HG02623 (cell line): Measurements from ENCODE around the gene TBC1D20.

Experiments
- ATAC-seq: cut with Tn5 transposase; IDR thresholded peaks from one replicate; pipeline ENCODE4 v1.9.1; 2021; ENCODE audit warnings: moderate library complexity; ENCODE audit not compliant: unreplicated experiment

The TBC1D20 gene

DNA sequence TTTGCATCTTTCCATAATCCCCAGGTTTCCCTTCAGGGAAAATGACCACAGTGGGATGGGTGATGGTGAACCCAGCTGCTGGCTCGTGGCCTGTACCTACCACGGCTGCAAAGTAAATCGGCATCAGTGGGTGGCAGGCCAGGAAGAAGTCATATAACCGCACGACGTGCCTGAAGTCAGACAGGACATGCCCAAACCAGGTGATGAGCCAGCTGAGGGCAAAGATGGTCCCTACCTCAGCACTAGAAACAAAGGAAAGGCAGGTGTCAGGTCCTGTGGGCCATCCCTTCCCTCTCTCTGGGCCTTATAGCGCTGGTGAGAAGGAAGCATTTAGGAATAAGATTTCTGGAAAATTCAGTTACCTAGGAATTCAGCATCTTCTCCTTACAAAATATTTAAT lies 22.2 kb downstream of the TBC1D20 start:
- no peak for ATAC-seq

DNA sequence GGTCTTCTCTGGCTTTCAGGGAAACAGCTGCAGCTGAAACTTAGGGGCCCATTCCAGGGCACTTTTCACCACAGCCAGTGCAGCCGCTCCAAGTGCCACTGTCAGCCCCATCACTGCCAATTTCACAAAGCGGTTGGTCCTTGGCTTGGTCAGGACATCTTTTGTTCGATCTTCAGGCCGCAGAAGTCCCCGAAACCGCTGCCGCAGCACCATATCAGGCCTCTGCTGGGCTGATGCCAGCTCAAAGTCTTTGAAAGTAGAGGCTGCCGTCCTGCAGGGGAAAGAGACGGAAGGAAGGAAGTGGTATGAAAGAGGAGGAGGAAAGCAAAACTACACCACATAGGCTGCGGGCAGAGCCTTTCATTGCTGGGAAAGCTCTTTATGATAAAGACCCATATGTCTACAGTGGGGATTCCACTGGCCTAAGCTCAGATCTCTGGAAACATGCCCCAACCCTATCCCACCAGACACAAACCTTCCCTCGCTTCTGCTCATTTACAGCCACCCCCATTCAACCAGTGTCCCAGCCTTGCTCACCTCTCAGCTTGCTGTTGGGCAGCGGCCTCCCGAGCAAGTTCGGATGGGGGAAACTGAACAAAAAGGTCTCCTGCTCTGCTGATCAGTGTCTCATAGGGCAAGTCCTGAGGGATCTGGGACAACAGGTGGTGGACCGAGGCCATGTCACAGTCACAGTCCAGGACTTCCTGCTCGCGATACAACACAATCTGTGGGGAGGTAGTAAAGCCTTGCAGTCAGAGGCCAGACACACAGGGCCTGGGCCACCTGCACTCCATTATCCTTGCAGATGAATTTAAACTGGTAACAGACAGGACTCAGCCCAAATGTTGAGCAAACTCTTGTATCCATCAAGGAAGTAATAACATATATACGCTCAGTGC lies 23.5 kb downstream of the TBC1D20 start:
- ATAC-seq: no peak

DNA sequence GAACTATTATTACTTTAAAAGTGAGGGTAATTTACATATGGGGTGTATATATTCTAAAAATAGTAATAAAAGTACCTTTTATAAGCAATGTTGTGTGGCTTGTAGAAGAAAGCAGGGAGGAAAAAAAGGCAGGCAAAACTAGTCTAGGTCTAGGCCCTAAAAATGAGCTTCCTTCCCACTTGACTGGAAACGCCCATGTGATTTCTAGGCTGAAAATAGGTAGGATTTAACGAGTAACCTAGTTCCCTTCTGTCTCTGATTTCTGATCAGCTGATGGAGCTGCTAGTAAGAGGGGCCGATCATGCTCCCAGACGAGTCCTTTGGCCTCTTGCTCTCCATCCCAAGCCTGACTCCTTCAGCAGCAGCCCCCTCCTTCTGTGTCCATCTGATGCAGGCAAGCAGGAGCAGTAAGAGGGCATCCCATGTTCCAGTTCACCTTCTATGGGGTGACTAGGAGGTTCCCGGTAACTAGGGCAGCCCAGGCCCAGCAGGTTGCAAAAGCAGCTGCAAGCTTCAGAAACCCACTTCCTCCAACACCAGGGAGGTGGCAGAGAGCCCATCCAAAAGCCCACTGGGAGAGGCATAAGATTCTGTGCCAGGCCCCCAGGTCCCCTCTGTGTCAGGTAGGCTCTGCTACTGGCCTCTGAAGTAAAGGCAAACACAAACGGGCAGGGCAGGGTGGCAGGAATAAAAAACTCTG lies 24.4 kb downstream of the TBC1D20 start:
- ATAC-seq: no peak

DNA sequence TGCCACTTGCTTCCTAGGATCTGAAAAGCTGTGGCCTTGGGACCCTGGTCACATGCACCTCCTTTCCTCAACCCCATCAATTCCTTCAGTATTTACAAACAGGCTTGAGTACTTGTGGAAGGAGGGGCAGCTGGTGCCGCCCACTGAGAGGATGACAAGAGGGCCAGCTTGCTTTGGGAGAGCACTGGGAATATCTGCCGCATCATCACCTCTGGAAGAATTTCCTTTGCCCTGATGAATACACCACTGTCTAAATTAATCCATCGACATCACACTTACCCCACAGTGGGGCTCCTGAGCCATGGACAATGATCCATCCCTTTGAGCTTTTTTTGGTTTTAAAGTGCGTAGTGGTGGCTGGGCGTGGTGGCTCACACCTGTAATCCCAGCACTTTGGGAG lies 25.9 kb downstream of the TBC1D20 start:
- no peak for ATAC-seq

DNA sequence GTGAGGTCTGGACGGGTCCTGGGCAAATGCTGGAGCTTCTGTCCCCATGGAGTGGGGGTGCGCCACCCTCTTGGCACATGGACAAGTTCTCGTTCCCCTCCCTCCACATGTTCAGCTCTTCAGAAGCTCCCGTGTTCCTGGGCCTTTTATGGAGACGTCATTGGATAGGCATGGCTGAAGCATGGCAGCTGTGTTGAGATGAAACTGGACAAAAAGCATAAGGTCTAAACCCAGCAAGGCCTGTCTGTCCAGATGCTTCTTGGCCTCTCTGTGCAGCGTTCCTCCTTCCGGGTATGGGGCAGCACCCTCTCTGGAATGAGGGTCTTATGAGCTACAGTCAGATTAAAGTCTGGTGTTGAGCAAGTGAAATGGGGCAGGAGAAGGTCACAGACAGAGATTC lies 26.8 kb downstream of the TBC1D20 start:
- no peak for ATAC-seq

DNA sequence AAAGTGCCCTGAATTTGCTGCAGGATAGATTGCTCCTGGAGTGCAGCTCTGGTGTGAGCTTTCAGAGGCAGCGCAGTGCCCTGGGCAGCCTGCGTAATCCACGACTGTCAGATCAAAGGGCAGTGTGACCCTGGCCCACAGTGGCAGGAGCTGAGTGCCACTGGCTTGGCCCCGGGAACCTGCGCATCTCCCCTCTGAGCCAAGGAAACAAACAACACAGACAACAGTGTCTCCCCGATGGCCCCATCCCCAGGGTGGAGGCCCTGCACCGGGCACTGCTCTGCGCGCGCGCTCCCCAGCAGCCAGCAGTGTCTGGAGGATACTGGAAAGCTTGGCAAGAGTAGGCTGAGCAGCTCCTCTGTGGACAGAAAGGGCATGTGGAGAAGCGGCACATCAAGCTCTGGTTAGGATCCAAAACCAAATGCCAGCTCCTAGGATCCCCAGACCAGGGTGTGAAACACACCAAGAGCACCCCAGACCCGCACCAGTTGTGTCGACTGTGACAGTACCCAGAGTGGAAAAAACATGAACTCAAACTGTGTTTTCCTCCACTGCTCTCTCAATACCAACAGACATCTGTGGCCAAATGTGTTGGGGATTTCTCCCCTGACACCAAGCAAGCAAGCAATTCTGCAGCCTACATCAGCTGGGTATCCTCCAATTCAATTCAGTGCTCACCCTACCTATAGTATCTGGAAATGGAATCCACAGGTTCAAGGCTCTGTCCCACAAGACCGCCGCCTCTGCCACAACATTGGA lies 27.5 kb downstream of the TBC1D20 start:
- ATAC-seq: no peak

DNA sequence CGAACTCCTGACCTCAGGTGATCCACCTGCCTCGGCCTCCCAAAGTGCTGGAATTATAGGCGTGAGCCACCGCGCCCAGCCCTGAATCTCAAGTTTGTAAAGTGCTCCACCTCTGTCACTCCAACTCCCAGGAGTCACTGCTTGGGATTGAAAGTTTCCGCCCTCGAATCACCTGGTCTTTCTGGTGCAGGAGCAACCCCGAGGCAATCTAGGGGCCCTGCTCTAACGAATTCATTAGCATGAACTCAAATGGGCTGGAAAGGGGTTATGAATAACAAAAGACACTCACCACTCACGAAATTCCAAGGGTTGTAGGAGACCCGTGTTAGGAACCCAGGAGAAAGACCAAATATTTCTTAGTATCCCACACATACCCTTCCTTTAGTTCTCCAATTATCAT lies 28.1 kb downstream of the TBC1D20 start:
- no peak for ATAC-seq

DNA sequence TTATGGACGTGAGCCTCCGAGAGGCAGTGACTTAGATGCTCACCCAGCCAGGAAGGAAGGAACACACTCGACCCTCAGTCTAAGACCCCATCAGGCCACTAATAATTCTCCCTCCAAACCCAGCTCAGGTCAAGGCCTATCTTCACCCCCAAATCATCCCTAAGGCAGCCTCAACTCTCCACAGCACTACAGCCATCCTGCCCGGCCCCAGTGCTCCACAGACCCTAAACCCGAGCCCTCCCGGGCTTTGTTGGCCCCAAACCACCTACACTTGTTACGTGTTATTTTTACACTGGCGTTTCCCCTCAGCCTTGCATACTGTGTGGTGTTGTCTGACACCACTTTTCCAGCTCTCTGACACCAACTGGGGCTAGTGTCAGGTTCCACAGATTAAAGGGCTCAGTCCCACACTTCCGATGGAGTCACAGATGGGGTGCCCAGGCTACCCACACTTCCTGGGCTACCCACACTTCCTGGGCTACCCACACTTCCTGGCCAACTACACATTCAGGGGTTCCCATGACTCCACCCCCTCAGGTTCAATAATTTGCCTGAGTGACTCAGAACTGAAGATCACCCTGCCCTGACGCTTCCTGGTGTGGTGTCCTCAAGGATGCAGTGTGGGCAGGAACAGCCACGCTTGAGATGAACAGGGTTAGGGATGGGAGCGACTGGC lies 28.9 kb downstream of the TBC1D20 start:
- ATAC-seq: peak; percentile 82

DNA sequence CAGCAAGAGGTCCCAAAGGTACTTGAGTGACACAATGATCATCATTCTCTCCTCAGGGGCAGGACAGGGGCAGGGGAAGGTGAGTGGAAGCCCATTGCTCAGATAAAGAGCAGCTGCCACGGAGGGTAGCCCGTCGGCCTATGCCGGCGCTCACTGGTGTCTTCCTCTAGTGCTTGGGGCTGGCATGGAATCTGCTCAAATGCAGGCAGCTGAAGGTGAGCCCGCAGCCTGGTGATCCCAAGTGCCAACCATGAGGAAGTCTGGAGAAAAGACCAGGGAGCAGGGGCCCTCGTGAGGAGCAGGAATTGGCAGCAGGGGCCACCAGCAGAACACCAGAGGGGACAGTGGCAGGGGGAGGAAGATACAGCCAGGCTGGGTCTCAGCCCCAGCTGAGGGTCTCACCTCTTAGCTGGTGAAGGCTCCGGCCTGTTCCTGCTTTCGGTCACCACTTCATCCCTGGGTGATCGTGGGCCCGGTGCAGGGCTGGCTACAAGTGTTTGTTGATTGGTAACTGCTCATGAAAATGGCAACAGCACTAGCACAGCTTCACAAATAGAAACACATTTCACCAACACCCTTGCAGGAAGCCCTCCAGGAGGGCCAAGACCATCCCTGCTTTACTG lies 29.5 kb downstream of the TBC1D20 start:
- no peak for ATAC-seq

DNA sequence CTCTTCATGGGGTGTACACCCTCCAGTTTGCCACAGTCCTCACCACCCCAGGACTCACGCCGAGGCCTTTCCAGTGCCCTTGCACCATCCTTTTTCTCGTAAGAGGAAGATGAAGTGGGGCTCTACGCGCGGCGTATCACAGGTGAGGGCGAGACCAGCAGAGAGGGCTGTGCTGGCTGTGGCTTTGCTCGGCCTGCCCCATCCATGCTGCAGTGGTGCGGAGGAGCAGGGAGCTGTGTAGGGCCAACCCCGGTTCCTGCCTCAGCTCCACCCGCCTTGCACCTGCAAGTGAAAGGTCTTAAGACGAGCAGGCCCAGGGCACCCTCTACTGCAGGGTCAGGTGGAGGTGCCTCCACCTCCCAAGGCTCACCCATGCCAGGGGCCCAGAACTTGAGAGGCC lies 30.1 kb downstream of the TBC1D20 start:
- ATAC-seq: no peak

DNA sequence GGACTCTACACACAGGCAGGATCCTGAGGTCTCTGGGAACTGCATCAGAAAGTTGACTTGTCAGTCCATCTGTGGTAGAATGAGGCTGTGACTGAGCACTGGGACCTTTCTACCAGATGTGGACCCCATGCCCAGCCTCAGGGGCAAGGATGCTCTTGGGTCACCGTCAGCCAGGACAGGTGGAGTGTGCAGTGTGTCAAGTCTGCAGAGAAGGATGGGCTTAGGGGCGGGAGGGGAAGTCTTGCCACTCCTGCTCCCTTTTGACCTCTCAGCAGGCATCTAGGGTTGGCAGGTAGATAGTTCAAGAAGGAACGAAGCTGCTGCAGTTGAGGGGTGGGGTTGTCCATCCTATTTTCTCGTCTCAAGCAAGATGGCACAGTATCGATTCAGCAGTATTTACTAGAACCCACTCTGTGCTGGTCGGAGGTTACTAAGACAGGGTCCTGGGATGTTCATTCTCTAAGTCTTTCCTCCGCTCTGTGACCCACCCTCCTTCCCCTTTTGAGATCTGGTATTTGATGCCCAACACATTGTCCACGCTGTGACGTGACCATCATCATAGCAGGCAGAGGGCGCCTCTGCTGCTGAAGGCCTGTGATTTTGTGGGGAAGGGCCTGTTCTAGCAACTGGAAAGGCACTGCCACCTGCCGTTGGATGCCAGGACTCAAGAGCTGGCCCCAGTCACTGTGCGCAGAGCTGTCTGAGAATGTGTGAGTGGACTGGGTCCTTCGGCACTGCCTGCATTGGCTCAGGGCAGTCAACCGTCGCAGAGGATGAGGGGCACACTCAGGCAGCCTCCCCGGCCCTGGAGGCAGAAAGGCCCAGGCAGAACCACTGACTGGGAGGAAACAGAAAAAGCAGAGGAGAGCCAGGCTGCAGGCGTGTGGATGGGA lies 31.1 kb downstream of the TBC1D20 start:
- ATAC-seq: no peak

DNA sequence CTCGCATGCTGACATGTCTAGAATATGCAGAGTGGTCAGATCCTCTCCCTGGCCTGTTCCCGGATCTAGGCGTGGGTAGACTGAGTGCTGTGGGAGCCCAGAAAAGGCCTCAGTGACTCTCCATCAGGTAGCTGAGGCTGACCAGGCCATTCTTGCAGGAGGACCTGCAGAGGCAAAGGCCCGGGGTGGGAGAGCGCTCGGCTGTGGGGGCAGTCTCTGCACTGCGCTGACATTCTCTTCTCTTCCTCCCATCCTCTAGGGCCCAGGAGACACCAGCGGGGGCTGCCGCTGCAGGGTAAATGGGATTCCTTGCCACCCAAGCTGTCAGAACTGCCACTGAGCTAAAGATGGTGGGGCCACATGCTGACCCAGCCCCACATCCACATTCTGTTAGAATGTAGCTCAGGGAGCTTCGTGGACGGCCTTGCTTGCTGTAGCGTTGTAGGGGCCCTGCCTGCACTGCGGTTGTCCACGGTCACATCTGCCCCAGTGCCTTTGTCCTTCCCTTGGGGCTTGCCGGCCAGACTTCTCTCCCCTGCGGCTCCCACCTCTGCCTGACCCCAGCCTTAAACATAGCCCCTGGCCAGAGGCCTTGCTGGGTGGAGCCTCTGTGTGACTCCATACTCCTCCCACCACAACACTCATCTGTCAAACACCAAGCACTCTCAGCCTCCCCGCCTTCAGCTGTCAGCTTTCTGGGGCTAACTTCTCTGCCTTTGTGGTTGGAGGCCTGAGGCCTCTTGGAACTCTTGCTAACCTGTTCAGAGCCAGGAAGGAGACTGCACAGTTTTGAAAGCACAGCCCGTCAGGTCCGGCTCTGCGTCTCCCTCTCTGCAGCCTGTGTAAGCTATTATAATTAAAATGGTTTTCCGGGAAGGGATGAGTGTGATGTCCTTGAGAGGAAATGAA lies 32.0 kb downstream of the TBC1D20 start:
- ATAC-seq: no peak

DNA sequence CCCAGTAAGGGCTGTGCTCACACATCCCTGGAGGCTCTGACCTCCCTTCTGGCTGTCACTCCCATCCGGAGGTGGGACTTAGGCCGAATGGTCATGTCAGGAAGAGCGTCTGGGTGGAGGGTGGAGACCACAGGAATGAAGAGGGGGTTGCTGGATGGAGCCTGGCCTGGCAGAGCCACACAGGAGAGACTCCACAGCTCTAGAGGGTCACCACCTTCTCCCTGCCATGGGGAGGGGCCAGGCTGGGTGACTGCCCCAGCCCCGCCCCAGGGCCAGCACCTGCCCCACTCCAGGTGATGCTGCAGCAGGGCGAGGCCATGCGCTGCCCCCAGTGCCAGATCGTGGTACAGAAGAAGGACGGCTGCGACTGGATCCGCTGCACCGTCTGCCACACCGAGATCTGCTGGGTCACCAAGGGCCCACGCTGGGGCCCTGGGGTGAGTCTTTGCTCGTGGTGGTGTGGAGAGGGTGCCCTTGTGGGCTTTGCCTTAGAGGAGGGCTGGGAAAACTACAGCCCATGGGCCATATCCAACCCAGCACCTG lies 33.6 kb downstream of the TBC1D20 start:
- ATAC-seq: no peak

DNA sequence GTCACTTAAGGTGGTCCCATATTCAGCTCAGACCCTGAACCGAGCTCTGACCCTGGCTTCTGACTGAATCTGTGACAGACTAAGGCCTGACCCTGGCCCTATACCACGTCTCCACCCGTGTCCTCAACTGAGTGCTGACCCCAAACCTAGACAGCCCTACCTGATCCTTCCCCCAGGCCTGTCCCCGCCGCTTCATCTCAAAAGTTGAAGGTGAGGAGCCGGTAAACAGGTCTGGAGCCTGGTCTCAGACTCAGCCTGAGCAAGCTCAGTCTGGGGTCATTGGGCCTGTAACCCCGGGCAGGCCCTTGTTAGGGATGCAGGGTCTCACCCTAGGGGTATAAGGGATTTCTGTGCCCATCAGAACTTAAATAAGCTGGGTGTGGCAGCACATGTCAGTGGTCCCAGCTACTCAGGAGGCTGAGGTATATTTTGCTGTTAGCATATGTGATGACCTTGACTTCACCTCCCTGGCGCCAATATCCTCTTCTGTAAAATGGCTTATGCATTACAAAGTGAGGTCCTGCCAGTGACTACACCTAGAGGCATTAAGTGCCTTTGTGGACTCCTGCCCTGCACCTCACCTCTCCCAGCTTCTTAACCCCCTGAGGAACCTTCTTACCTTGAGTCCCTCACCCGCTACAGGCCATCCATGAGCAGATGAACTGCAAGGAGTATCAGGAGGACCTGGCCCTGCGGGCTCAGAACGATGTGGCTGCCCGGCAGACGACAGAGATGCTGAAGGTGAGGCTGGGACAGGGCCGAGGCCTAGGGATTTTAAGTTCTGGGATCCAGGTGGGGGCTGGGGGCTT lies 34.3 kb downstream of the TBC1D20 start:
- no peak for ATAC-seq

DNA sequence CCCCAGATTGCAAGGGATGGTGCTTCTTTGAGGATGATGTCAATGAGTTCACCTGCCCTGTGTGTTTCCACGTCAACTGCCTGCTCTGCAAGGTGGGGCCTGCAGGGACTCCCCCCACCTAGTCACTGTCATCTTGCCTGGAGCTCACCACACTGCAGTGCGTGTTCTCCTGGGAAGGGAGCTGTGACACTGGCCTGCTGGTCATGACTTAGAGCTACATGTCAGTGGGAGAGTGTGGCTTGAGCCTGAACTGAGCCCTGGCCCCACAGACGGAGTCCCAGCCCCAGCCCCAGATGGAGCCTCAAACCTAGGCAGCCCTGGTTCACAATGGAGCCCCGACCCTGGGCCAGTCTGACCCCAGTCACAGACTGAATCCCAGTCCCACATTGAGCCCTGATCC lies 34.9 kb downstream of the TBC1D20 start:
- ATAC-seq: no peak

DNA sequence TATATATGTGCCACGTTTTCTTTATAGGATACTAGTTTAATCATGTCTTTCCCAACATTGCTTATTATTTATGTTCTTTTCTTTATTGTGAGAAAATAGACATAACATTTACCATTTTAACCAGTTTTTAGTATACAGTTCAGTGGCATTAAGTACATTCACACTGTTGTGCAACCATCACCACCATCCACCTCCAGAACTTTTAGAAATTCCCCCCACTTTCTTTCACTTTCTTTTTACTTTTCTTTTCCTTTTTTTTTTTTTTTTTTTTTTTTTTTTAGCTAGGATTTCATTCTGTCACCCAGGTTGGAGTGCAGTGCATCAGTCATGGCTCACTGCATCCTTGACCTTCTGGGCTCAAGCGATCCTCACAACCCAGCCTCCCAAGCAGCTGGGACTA lies 35.8 kb downstream of the TBC1D20 start:
- no peak for ATAC-seq

DNA sequence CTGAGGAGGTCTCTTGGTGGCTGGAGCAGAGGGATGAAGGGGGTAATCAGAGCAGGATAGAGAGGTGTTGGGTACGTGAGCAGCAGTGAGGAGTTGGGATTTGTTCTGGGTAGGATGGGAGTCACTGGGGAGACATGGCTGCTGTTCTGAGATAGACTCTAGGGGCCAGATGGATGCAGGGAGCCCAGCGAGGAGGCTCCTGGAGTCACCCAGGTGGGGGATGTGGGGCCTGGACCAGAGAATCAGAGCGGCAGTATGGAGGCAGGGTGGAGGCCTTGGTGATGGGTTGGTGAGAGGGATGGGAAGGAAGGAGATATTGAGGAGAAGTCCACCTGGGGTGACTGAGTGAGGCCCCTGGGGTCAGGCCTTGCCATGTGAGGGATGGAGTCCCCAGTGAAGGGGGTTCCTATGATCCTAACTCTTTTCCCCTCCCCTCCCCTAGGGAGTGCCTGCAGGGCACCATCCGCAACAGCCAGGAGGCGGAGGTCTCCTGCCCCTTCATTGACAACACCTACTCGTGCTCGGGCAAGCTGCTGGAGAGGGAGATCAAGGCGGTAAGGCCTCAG lies 40.6 kb downstream of the TBC1D20 start:
- no peak for ATAC-seq
